D721Med (cell line): ENCODE results near the gene TBC1D16.

Experiments used
- DNase-seq: peaks from one replicate; pipeline ENCODE4 v3.0.0; 2011; ENCODE audit warnings: low spot score; ENCODE audit not compliant: insufficient read length
- FAIRE-seq: peaks from 2 replicates; lab custom pipeline; 2011; peaks lifted over from hg19 to GRCh38; lab: Jason Lieb, UNC
- CTCF ChIP-seq: IDR thresholded peaks from 2 replicates; pipeline ENCODE4 v1.5.1; 2012; ENCODE audit warnings: mild to moderate bottlenecking, control low read depth; ENCODE audit not compliant: insufficient read depth; ENCODE audit errors: missing control alignments

TBC1D16 gene

GRCh38 chr17:79943347-79944241 is 92.1 kb downstream of the TBC1D16 start:
- TF ChIP-seq CTCF, result no peak
- peak; percentile 14 for DNase-seq
- no peak for FAIRE-seq

GRCh38 chr17:79942591-79943346 is 92.9 kb downstream of the TBC1D16 start:
- no peak for TF ChIP-seq CTCF
- FAIRE-seq, result no peak
- DNase-seq, result no peak

GRCh38 chr17:79942011-79942405 is 93.7 kb downstream of the TBC1D16 start:
- DNase-seq (no peak), FAIRE-seq (no peak)
- TF ChIP-seq CTCF, result no peak

- FAIRE-seq, result no peak
- no peak for TF ChIP-seq CTCF
- no peak for DNase-seq
Observed at GRCh38 chr17:79941088-79942010, 94.3 kb downstream of the TBC1D16 start.

GRCh38 chr17:79940459-79941087 is 95.1 kb downstream of the TBC1D16 start:
- DNase-seq, result no peak
- FAIRE-seq, result no peak
- no peak for TF ChIP-seq CTCF

- no peak for DNase-seq
- no peak for FAIRE-seq
- TF ChIP-seq CTCF, result no peak
Observed at GRCh38 chr17:79939755-79940458, 95.8 kb downstream of the TBC1D16 start.
